OCI-LY3 (cell line): Measurements from ENCODE around the gene CGN.

ENCODE experiments used
- H2AFZ ChIP-seq: fragments of 200-600, 300-600 bp; shearing (Covaris generic); 2 replicates; pipeline ENCODE4 v1.6.0; 2014; ENCODE audit warnings: antibody characterized with exemption, low read depth, low read length
- H3K27ac ChIP-seq: fragments of 200-600, 300-600 bp; sonication (generic); 2 replicates; pipeline ENCODE4 v1.5.1; 2014; ENCODE audit warnings: mild to moderate bottlenecking, low read length, moderate library complexity, mixed read lengths
- H3K27me3 ChIP-seq: fragments of 200-600, 300-600 bp; sonication (generic); 2 replicates; pipeline ENCODE4 v1.6.1; 2014; ENCODE audit warnings: low read depth, low read length, mixed read lengths
- H3K36me3 ChIP-seq: fragments of 200-600, 300-600 bp; sonication (generic); replicated peaks from 2 replicates; pipeline ENCODE3; 2014; ENCODE audit warnings: low read depth, low read length, mixed read lengths
- H3K4me1 ChIP-seq: fragments of 300-600, 200-600 bp; sonication (generic); 2 replicates; pipeline ENCODE4 v1.6.1; 2014; ENCODE audit warnings: low read length, mixed read lengths
- H3K4me2 ChIP-seq: fragments of 200-600, 300-600 bp; sonication (generic); 2 replicates; pipeline ENCODE4 v1.6.1; 2014; ENCODE audit warnings: low read length, mixed read lengths
- H3K4me3 ChIP-seq: fragments of 300-600, 200-600 bp; sonication (generic); 2 replicates; pipeline ENCODE4 v1.5.1; 2014; ENCODE audit warnings: antibody characterized with exemption, mild to moderate bottlenecking, low read length, moderate library complexity
- H3K79me2 ChIP-seq: fragments of 300-600, 200-600 bp; shearing (Covaris generic); 2 replicates; pipeline ENCODE4 v1.6.1; 2014; ENCODE audit warnings: mild to moderate bottlenecking, low read length, mixed read lengths
- H3K9ac ChIP-seq: fragments of 300-600, 200-600 bp; shearing (Covaris generic); 2 replicates; pipeline ENCODE4 v1.6.0; 2014; ENCODE audit warnings: mild to moderate bottlenecking, low read length, moderate library complexity
- H3K9me3 ChIP-seq: fragments of 200-600, 300-600 bp; shearing (Covaris generic); 2 replicates; pipeline ENCODE4 v1.6.1; 2014; ENCODE audit warnings: low read length, mixed read lengths; ENCODE audit not compliant: insufficient read depth
- H4K20me1 ChIP-seq: fragments of 200-600, 300-600 bp; sonication (generic); 2 replicates; pipeline ENCODE4 v1.6.1; 2016; ENCODE audit warnings: low read length, mixed read lengths; ENCODE audit not compliant: insufficient read depth
- EZH2phosphoT487 ChIP-seq: fragments of 200-600 bp; shearing (Covaris generic); IDR thresholded peaks from 2 replicates; pipeline ENCODE4 v1.6.1; 2018; ENCODE audit warnings: antibody characterized with exemption, mixed run types, low read depth
- TF ChIP-seq, protein P1 (sequence below): fragments of 200-600, 300-600 bp; sonication (generic); IDR thresholded peaks from 2 replicates; pipeline ENCODE4 v1.5.1; 2014; ENCODE audit warnings: antibody characterized with exemption, low read length, low read depth

The CGN gene

GRCh38 chr1:151540982-151541377 lies 29.8 kb downstream of the CGN start:
- H2AFZ ChIP-seq: no peak overlapping the region
- H3K4me1 ChIP-seq: no peaks in the 10 kb centered on the region
- no peak overlapping the region for H3K27ac ChIP-seq
- H3K4me2 ChIP-seq: no peak overlapping the region
- no peak overlapping the region for H3K4me3 ChIP-seq
- no peaks in the 10 kb centered on the region for H3K27me3 ChIP-seq
- H3K36me3 ChIP-seq: no peaks in the 10 kb centered on the region
- H4K20me1 ChIP-seq: no peaks in the 10 kb centered on the region
- H3K9me3 ChIP-seq: no peaks in the 10 kb centered on the region
- no peak overlapping the region for H3K9ac ChIP-seq
- TF ChIP-seq, protein P1, sequence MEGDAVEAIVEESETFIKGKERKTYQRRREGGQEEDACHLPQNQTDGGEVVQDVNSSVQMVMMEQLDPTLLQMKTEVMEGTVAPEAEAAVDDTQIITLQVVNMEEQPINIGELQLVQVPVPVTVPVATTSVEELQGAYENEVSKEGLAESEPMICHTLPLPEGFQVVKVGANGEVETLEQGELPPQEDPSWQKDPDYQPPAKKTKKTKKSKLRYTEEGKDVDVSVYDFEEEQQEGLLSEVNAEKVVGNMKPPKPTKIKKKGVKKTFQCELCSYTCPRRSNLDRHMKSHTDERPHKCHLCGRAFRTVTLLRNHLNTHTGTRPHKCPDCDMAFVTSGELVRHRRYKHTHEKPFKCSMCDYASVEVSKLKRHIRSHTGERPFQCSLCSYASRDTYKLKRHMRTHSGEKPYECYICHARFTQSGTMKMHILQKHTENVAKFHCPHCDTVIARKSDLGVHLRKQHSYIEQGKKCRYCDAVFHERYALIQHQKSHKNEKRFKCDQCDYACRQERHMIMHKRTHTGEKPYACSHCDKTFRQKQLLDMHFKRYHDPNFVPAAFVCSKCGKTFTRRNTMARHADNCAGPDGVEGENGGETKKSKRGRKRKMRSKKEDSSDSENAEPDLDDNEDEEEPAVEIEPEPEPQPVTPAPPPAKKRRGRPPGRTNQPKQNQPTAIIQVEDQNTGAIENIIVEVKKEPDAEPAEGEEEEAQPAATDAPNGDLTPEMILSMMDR: no peak
- TF ChIP-seq EZH2phosphoT487: no peak
- no peaks in the 10 kb centered on the region for H3K79me2 ChIP-seq

GRCh38 chr1:151541752-151542151 lies 30.6 kb downstream of the CGN start:
- H3K27me3 ChIP-seq: no peaks in the 10 kb centered on the region
- H3K9ac ChIP-seq: no peak overlapping the region
- H4K20me1 ChIP-seq: no peaks in the 10 kb centered on the region
- H3K4me2 ChIP-seq: no peak overlapping the region
- no peak overlapping the region for H2AFZ ChIP-seq
- H3K36me3 ChIP-seq: no peaks in the 10 kb centered on the region
- TF ChIP-seq, protein P1: no peak
- TF ChIP-seq EZH2phosphoT487: no peak
- H3K9me3 ChIP-seq: no peaks in the 10 kb centered on the region
- no peaks in the 10 kb centered on the region for H3K79me2 ChIP-seq
- H3K4me3 ChIP-seq: no peak overlapping the region
- H3K4me1 ChIP-seq: no peaks in the 10 kb centered on the region
- no peak overlapping the region for H3K27ac ChIP-seq

- Histone ChIP-seq H2AFZ (no peak overlapping the region), H3K79me2 (no peaks in the 10 kb centered on the region), H3K4me2 (no peak overlapping the region), H3K27me3 (no peaks in the 10 kb centered on the region), H3K4me1 (no peaks in the 10 kb centered on the region; the same call in 1 of the 2 replicates), H3K4me3 (no peak overlapping the region), H3K9me3 (no peaks in the 10 kb centered on the region), H4K20me1 (no peaks in the 10 kb centered on the region), H3K9ac (no peak overlapping the region), H3K27ac (no peak overlapping the region), H3K36me3 (no peaks in the 10 kb centered on the region)
- no peak for TF ChIP-seq EZH2phosphoT487
- TF ChIP-seq, protein P1: no peak
Observed at GRCh38 chr1:151542710-151543129, 31.5 kb downstream of the CGN start.

DNA sequence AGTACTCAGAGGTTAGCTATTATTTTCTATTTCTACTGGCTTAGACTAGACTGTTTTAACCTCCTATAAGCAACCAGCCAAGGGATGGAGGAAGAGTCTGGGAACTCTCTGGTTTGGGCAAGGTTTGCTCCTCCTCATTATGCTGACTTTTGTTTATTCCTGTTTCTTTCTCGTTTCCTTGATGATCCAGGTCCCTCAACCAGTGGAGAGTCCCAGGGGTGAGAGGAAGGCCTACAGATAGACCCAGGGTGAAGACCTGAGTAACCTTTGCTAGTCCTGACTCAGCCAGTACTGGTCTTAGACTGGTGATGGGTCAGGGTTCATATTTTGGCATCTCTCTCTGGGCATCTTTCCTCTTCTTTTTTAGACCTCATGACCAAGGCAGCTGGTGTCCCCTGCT lies 34.4 kb downstream of the CGN start:
- no peaks in the 10 kb centered on the region for H3K36me3 ChIP-seq
- H3K4me1 ChIP-seq: no peaks in the 10 kb centered on the region; the same call in 1 of the 2 replicates
- no peaks in the 10 kb centered on the region for H3K79me2 ChIP-seq
- no peak overlapping the region for H2AFZ ChIP-seq
- no peak overlapping the region for H3K4me2 ChIP-seq
- H3K9me3 ChIP-seq: no peaks in the 10 kb centered on the region
- H4K20me1 ChIP-seq: no peaks in the 10 kb centered on the region
- no peak overlapping the region for H3K4me3 ChIP-seq
- no peak for TF ChIP-seq EZH2phosphoT487
- TF ChIP-seq, protein P1: no peak
- no peak overlapping the region for H3K9ac ChIP-seq
- H3K27ac ChIP-seq: no peak overlapping the region
- H3K27me3 ChIP-seq: no peaks in the 10 kb centered on the region
